CD1c-positive myeloid dendritic cell (primary cell): ENCODE data around the gene RBP5.

ENCODE experiments used
- DNase-seq: peaks from one replicate; pipeline ENCODE4 v3.0.0-alpha.2; 2016; ENCODE audit errors: extremely low spot score

RBP5 gene, protein sequence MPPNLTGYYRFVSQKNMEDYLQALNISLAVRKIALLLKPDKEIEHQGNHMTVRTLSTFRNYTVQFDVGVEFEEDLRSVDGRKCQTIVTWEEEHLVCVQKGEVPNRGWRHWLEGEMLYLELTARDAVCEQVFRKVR

DNA sequence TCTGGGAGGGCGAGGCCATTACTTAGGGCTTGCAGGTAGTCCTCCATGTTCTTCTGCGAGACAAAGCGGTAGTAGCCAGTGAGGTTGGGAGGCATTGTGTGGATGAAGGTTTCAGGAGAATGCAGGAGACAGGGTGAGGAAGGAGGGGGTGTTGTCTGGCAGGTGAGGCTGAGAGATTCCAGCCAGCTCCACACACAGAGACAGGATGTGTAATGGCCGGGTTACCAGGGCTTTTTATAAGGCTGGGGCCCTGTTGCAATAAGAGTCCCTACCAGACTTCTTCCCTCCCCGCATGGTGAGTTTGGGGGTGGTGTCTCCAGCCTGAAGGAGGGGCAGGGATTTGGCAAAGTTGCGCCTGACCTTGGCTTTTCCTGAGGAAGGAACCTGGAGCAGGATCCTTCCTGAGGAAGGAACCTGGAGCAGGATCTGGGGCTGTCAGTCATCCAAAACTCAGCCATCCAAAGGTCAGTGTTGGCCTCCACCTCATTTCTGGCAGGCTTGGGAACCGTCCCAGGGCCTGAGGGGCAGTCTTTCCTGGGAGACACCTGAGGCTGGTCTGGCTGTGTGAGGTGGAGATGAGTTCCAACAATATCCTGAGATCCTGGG, at the start of gene RBP5:
TSS of gene RBP5 (minus strand) at position 209 of the 606 bp plus-strand sequence. CDS start at position 95, 114 bp downstream.
- no peak for DNase-seq

DNA sequence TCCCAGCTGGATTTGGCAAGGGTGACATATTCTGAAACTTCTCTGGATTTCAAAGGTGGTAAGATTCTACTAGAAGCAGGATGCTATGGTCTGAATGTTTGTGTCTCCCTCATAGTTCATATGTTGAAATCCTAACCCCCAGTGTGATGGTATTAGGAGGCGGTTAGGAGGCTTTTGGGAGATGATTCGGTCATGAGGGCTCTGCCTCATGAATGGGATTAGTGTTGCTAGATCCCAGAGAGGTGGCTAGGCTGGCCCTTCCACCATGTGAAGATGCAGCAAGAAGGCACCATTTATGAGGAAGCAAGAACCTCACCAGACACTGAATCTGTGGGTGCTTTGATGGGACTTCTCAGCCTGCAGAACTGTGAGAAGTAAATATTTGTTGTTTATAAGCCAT, 49.8 kb upstream of the RBP5 start:
- no peak for DNase-seq

DNA sequence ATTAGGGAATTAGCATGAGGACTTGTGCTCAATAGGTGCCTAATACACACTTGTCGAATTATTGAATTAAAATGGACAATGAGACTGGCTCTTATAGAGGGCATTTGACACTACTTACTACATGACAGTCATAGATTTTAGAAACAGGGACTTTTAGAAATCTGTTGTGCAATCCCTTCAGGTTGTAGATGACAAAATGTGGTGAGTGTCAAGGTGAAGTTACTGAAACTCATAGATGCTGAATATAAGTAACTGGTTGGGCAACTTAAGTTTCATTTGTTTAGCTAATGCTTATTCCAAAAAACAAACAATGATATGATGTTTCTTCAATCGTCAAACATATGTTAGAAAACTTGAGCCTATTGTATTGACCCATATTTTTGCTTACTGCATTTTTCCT, 47.9 kb upstream of the RBP5 start:
- no peak for DNase-seq

DNA sequence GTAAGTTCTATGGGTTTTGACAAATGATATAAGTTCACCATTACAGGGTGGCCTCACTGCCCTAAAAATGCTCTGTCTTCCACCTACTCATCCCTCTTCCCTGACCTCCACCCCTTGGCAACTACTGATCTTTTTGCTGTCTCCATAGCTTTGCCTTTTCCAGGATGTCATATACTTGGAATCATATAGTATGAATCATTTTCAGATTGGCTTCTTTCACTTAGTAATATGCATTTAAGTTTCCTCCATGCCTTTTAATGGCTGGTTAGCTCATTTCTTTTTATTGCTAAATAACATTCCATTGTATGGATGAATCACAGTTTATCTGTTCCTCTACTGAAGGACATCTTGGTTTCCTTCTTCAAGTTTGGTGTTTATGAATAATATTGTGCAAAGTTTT, 46.8 kb upstream of the RBP5 start:
- no peak for DNase-seq

DNA sequence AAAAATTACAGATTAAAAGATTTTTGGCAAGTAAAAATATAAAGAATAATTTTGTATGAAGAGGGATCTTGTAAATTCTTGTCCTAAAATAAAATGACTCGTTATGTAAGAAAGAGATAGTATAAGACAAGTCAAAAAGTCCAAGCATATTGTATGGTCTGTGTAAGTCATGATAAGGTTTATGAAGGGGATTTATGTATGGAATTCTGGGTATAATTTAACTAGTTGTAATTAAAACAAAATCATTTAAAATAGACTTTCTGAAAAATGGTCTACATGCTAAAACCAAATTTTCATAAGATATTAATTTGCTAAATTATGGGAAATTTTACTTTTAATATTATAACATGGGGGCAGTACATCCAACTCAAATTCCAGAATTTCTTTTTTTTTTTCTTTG, 43.2 kb upstream of the RBP5 start:
- DNase-seq, result no peak

DNA sequence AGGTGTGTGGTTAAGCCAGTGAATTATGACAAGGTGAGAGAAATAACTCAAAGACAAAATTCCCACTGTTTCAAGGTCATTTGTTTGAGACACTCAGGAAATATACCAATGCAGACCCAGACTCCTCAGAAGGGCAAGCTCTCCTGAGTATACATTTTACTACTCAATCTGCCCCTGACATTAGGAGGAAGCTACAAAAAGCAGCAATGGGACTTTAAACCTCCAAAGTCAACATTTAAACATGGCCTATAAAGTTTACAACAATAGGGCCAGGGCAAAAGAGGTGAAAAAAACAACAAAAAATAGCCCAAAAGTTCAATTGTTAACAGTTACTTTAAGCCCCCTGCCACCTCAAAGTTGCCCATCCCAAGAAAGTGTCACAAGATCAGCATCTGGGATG, 41.3 kb upstream of the RBP5 start:
- no peak for DNase-seq

DNA sequence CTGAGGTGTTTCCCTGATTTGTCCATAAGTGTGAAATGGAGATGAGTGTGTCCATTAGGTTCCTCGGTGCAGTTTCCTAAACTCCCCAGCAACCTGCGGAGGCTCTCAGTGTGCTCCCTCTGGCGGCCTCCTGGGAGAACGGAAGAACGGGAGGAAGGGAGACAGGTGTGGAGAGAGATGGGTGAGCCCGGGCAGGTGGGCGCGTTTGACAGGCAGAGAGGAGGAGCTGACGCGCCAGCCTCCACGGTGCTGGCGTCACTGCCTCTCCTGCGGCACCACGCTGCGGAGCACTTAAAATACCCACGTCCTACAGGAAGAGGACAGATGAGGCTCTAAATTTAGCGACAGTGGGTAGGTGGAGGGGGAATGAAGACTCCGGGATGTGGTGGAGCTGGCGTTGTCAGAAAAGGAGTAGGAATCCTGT, 34.0 kb upstream of the RBP5 start:
- no peak for DNase-seq

DNA sequence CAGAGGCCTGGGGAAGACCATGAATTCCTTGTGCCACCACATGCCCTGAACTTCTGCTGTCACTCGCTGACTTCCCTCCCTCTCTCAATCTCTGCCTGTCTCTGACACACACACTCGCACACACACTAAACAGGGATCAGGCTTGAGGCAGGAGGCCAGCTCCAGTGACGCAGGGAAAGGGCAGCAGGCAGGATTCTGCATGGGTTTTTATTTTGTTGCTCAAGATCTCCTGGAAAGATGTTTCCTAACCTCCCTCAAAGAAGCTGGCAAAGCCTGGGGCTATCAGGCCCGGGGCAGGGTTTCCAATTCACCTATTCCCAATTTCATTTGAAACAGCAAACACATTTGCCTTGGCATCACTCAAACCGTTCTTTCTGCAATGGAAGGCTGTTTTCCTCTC, 33.1 kb upstream of the RBP5 start:
- no peak for DNase-seq

DNA sequence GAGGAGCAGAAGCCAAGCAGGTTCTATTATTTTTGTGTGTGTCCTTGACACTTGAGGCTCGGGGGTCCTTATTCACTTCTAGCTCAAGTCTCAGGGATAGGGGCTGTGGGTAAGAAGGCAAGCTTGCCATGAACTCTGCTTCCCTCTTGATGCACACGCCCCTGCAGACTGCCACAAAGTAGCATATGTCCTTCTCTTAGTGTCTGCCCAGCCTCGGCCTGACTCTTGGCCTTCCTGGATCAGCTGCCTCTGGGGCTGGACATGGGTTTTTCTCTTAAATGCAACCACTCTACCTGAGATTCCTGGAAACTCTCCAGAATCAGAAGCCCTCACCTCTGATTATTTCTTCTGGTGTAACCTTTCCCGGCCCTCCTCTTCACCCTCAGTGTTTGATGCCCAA, 32.6 kb upstream of the RBP5 start:
- DNase-seq, result no peak

DNA sequence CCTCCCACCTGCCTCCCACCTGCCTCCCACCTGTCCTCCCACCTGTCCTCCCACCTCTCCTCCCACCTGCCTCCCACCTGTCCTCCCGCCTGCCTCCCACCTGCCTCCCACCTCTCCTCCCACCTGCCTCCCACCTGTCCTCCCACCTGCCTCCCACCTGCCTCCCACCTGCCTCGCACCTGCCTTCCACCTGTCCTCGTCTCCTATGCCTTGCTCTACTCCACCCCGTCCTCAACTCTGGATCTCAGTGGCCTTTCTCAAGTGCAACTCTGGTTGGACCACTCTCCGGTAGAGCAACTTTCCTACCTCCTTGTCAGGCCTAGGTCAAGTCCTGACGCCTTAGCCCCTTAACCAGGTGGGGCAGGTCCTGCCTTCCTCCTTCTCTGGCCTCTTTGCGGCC, 31.5 kb upstream of the RBP5 start:
- DNase-seq, result no peak

DNA sequence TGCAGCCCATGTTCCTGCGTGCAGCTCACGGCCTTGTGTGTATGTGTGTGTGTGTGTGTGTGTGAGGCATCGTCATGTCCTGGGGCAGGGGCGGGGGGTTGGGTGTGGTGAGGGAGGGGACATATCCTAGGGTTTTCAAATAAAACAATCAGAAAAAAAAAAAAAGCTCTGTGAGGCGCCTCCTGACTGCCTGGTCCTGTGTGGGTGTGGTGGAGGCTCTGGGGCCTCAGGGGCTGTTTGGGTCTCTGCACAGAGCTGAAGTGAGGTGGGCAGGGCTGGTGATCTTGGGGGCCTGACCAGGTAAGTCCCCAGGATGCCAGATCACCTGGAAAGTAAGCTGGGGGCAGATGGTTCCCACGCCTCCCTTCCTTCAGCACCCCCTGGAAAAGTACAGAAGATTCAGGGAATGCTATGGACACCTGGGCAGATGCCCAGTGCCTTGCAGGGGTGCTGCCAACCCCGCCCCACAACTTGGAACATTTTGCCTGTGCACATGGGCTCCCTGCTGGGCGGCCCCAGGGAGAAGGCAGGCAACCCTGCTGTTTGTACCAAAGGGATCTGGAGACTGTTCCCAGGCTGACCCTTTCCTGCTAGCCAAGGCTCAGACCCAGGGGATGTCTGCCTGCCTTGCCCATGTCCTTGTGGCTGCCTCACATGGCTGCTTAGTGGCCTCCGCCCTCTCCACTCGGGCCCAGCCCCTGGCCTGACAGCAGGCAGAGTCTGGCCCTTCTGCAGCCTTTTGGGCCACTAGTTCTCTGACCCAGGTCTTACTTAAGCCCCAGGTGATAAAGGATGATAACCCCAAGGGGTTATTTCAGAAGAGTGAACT, 30.3 kb upstream of the RBP5 start:
- DNase-seq, result no peak

DNA sequence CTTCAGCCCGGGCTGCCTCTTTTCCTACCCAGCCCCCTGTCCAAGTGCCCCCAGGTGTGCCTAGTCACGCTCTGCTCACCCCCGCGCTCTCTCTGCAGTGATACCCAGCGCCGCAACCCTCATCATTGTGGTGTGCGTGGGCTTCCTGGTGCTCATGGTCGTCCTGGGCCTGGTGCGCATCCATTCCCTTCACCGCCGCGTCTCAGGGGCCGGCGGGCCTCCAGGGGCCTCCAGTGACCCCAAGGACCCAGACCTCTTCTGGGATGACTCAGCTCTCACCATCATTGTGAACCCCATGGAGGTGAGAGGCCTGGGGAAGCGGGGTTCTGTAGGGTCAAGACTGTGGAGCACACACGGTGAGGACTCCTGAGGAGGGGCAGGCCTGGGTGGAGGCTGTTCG, 28.7 kb upstream of the RBP5 start:
- DNase-seq, result no peak

DNA sequence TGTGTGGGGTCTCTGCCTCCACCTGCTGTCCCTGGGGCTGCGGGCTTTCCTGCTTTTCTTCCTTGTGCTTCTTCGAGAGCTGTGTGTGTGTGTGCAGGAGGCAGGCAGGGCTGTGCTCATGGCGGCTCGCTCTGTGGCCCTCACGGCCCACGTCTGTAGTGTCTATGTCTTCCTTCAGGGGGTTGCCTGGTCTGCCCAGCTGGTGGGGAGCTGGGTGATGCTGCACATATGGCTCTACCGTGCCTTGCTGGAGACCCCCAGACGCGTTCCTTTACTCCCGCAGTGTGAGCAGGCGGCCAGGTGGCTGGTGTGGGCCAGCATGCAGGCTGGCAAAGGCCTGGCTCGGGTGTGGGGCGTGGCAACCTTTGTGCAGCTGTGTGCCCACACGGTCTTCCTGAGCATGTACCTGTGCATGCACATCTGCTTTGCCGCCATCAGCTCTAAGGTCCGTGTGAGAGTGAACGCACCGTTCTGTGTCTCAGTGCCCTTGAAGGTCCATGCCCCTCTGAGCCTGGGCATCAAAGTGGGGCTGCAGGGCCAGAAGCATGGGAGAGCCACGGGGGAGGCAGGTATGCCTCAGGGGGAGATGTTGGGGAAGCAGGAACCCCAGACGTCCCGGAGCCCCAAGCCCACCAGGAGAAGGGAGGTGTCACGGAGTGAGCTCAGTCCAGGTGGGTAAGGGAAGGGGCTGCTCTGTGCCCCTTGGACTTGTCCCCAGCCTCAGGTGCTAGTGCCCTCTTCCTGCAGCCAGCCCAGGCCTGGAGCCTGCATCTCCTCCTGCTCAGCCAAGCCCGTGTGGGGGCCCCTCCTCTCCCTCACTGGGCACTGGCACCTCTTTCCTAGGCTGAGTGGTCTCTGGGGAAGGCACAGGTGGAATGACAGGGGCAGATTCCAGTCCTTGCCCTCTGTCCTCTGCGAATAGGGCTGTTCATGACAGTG, 27.8 kb upstream of the RBP5 start:
- no peak for DNase-seq

DNA sequence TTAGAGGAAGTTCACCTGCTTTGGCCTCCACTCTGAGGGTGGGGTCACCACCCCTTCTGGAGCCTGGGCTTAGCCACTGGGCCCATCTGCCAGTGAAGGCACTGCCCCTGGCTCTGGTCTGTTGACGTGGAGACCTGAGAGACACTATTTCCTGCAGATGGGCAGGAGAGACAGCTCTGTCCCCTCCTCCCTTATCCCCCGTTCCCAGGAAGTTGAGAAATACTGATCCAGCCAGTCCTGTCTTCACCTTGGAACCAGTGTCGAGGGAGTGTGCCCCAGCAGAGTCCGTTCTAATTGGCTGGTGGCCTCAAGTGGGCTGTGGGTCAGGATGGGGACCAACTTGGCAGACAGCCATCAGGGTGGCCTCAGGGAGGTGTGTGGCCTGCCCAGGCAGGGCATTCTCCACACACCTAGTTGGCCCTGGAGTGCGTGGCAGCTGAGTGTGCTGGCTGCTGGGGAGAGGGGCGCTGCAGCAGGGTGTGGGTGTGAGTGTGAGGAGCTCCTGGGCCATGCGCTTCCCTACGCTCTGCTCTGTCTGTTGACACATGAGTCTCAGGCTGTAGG, 26.9 kb upstream of the RBP5 start:
- no peak for DNase-seq

DNA sequence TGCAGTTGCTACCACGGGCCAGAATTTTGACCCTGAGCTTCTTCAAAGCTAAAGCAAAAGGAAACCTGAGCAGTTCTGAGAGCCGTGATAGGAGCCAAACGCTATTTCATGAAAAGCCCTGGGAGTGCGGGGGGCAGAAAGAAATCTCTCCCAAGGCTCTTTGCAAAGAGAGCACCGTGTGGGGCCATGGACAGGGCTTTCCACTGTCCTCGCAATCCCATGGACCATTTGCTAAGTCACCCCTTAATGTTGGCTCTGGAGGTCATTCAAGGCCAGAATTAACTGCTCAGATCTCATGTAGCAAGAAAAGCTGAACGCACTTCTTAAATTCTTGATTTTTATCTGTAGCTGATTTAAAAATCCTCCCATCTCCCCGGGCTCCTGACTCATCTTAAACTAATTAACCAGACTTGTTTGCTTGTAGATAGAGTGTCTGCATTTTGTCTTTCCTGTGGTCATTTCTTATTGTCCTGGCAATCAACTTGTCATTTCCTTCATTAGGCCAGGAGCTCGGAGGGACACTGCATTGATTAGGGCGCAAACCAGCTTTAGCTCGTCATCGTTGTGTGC, 26.3 kb upstream of the RBP5 start:
- no peak for DNase-seq

DNA sequence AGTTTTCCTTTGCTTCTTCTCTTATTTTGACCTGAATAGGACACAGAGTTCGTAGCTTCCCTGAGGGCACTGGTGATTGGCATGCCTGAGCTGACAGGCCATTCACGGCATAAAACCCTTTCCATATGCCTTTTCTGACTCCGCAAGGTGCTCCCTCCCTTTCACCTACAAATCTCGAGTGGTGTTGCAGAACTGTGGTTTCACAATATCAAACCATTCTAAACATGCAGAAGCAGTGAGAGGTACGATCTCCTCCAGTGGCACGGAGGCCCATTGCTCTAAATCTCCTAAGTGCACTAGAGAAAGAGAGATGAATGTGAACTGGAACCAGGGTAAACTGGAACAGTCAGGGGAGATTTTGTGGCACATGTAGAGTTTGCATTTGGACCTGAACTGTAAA, 25.4 kb upstream of the RBP5 start:
- no peak for DNase-seq

DNA sequence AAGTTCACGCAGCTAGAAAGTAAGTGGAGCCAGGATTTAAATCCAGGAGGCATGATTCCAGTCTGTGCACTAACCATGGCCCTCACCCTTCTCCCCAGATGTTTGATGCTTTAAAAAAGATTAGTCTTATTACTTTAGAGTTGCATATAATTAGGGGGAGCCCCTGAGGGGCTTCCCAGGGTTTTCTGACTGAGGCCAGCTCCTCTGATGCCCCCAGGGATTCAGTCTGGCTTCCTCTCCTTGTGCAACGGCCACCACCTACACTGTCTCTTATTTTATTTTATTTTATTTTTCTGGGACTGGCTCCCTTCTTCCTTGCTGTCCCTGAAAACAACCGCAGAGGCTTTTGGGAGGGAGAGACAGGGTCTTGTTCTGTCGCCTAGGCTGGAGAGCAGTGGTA, 24.1 kb upstream of the RBP5 start:
- DNase-seq, result no peak

DNA sequence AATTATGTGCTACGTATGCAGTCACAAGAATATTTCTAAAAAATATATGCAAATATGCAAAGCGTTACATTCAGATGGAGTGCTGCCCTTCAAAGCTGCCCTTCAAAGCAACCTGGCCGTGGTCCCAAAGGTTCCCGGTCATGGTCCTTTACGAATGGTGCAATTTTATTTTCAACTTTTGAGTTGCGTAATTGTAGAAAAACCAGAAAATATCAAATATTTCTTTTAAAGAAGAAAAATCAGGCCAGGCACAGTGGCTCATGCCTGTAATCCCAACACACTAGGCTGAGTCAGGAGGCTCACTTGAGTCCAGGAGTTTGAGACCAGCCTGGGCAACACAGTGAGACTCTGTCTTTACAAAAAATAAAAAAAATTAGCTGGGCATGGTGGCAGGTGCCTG, 22.8 kb upstream of the RBP5 start:
- no peak for DNase-seq

DNA sequence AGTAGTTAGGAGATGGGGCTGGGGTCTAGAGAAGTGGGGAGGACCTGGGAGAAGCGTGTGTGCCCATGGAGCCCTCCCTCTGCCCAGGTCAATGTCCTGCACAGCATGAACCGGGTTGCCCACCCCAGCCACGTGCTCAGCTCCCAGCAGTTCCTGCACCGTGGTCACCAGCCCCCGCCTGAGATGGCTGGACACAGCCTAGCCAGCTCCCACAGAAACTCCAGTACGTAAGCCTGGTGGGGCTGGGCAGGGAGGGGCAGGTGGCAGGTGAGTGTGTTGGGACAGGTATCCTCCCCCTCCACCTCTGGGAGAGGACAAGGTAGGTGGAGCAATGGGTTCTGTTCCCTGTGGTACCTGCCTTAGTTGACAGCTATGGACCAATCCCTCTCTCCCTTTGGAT, 22.2 kb upstream of the RBP5 start:
- DNase-seq, result no peak

DNA sequence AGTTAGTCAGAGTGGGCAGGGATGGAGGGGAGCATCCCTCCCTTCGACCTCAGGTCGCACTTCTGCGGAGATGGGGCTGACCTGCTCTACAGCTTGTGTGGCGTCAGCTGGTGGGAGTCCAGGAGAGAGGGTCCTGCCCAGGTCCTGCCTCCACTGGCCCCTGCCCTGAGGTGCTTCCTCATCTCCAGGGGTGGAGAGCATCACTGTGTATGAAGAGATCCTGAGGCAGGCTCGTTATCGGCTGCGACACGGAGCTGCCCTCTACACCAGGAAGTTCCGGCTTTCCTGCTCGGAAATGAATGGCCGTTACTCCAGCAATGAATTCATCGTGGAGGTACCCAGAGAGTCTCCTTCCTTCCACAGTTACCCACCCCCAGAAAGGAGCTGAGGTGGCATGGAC, 21.7 kb upstream of the RBP5 start:
- no peak for DNase-seq

DNA sequence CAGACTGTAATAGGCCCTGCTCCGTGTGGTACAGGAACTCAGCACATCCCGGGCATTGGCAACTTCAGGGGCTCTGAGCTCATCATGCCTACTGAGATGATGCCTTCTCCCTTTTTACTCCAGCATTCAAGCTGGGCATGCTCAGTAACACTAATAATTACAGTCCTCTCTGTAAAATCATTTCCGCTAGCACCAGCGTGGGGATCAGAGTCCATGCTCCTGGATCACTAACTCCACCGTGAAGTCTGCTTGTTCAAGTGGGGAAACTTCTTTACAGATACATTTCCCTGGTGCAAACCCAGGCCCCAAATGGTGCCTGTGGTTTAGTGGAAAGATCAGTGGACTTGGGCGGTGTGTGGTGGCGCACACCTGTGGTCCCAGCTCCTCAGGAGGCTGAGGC, 18.2 kb upstream of the RBP5 start:
- DNase-seq, result no peak

DNA sequence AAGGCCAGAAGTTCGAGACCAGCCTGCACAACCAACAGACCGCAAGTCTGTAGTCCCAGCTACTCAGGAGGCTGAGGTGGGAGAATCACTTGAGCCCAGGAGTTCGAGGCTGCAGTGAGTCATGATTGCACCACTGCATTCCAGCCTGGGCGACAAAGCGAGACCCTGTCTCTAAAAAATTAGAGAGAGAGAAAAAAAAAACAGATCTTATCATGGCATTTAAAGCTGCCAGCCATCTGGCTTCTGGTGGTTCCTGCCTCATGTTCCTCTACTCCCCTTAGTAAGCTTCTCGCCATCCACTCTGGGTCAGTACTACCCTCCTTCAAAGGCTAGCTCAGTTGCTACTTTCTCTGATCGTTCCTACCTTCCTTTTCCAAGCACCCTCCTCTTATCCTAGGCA, 17.5 kb upstream of the RBP5 start:
- no peak for DNase-seq
